OCI-M2 (cell line): ENCODE measurements around the gene RUVBL1.

ENCODE experiments used
- DNase-seq: peaks from one replicate; lab custom pipeline; 2025; ENCODE audit not compliant: unreplicated experiment; lab: John Stamatoyannopoulos, UW

Gene RUVBL1

GRCh38 chr3:128133273-128133883, 9.8 kb upstream of the RUVBL1 start:
- peak; percentile 1 for DNase-seq

- no peak for DNase-seq
These were observed 8.5 kb upstream of the RUVBL1 start for GRCh38 chr3:128131897-128132646.

GRCh38 chr3:128128251-128128650, 4.6 kb upstream of the RUVBL1 start:
- peak; percentile 24 for DNase-seq

- no peak for DNase-seq
These were observed 3.6 kb upstream of the RUVBL1 start for GRCh38 chr3:128127236-128127635.

GRCh38 chr3:128123156-128123537, 465 bp downstream of the RUVBL1 start:
- DNase-seq, result no peak

- no peak for DNase-seq
These were observed 1.6 kb downstream of the RUVBL1 start for GRCh38 chr3:128122013-128122412.

- DNase-seq, result no peak
These were observed 9.5 kb downstream of the RUVBL1 start for GRCh38 chr3:128113817-128114794.

- DNase-seq, result no peak
These were observed 11.1 kb downstream of the RUVBL1 start for GRCh38 chr3:128112357-128112968.

- DNase-seq, result no peak
These were observed 12.5 kb downstream of the RUVBL1 start for GRCh38 chr3:128111147-128111546.

- DNase-seq, result no peak
These were observed 15.8 kb downstream of the RUVBL1 start for GRCh38 chr3:128107834-128108233.

- no peak for DNase-seq
These were observed 20.4 kb downstream of the RUVBL1 start for GRCh38 chr3:128103136-128103676.

- no peak for DNase-seq
These were observed 23.0 kb downstream of the RUVBL1 start for GRCh38 chr3:128100638-128101037.

GRCh38 chr3:128100161-128100560, 23.5 kb downstream of the RUVBL1 start:
- DNase-seq, result no peak

GRCh38 chr3:128098234-128098633, 25.4 kb downstream of the RUVBL1 start:
- no peak for DNase-seq

- DNase-seq, result peak; percentile 20
These were observed 28.3 kb downstream of the RUVBL1 start for GRCh38 chr3:128095222-128095703.

- no peak for DNase-seq
These were observed 29.1 kb downstream of the RUVBL1 start for GRCh38 chr3:128094295-128095151.

- no peak for DNase-seq
These were observed 32.0 kb downstream of the RUVBL1 start for GRCh38 chr3:128091586-128091985.

- no peak for DNase-seq
These were observed 34.5 kb downstream of the RUVBL1 start for GRCh38 chr3:128089135-128089534.

- no peak for DNase-seq
These were observed 39.0 kb downstream of the RUVBL1 start for GRCh38 chr3:128084675-128085021.
